ENCODE results near the gene PPFIA4.

PPFIA4 gene

DNA sequence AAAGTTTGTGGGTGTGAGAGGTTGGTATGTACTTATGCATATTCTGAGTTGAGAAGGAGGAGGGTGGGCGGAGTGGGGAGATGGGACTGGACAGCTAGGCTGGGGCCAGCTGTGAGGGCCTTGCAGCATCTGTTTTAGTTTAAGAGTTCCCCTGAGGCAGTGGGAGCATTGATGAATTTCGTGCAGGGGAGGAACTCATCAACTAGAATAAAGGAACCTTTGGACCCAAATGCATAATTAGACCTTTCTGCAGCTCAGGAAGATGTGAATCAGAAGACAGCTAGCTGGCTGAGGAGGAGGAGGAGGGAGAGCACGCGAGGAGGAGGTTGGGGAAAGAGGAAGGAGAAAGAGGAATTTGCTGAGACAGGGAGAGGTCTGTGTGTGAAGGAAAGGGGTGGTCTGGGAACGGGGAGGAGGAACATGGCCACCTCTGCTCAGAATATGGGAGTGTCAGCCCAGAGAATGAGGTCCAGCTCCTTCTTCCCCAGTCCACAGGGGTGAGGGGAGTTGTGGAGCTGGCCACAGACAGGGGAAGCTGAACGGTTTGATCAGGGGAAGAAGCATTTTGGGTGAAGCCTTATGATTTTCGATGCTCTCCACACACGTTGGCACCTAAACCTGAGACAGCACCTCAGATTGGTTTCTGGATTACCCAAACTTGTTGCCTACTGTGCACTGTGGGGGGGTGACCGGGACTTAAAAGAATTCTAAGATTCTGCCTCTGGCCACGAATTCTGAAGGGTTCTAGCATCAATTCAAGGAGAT lies 31.8 kb downstream of the PPFIA4 start:
- DNase-seq (ENCODE audit: low spot score), result no peak

DNA sequence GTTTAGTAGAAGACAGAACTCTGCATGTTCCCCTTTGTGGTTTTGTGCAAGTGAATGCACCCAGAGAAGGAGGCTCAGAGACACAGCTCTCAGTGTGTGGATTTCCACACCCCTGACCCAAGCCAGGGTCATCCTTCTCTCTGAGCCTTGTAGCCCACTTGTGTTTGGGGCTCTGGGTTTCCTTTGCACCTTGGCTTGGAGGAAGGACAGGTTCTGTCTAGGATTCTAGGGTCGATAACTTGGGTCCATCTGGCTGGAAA lies 32.3 kb downstream of the PPFIA4 start:
- DNase-seq (ENCODE audit: low spot score), result no peak

DNA sequence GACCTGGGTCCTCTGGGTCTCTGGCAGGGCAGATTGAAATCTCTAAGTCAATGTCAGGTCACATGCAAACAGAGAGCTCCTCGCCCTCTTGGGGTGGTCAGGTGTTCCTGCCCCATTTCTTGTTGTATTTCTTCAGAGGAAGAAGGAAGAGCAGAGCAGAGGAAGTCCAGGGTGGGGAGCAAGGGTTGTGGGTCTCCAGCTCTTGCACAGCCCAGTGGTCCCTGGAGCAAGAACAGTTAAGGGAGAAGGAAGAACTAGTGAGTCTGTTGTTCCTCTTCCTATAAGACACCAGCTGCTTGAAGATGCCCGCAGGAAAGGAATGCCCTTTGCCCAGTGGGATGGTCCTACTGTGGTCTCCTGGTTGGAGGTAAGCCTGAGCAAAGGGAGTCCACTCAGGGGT lies 33.2 kb downstream of the PPFIA4 start:
- DNase-seq (ENCODE audit: low spot score), result no peak

DNA sequence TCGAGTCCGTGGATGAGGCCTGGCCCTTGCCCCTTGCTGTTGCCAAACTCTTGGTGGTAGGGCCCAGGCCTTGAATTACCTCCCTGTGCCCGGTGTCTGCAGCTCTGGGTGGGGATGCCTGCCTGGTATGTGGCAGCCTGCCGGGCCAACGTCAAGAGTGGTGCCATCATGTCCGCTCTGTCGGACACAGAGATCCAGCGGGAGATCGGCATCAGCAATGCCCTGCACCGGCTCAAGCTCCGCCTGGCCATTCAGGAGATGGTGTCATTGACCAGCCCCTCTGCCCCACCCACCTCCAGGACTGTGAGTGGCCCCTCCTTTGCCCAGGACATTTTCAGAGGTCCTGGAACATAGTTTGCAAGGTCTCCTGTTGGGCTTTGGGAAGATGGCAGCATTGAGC lies 33.8 kb downstream of the PPFIA4 start:
- no peak for DNase-seq (ENCODE audit: low spot score)

DNA sequence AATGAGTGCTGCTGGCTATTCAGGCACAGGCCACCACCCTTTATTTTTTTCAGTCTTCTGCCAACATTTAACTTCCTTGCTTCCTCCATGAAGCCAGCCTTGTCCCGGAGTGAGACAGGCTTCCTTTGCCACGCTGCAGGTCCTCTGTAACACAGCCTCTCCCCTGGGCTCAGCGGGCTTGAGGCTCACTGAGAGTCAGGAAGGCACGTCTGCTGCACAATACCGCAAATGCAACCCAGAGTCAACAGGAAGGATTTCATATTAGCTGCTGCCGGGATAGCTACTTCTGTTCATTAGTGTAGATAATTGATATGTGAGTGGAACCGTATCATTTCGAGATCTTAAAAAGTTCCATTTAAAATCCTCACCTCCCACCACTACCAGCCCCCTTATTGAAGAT lies 37.0 kb downstream of the PPFIA4 start:
- no peak for DNase-seq (ENCODE audit: low spot score)

DNA sequence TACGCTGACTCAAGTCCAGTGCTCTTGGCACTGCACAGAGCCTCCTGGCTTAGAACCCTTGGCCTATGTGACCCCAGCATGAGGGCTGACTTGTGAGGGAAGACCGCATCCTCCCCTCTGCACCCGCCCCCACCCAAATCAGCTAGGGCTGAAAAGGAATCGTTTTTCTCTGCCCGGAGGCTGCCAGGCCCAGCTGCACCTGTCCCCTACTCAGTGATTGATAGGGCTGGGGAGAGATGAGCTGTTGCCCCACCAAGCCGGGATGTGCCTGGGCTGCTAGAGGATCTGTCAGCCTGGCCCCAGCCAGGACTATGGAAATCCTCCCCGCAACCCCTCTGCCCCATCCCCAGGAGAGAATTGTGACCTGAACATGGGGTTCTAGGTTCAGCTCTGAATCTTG lies 38.9 kb downstream of the PPFIA4 start:
- no peak for DNase-seq (ENCODE audit: low spot score)

DNA sequence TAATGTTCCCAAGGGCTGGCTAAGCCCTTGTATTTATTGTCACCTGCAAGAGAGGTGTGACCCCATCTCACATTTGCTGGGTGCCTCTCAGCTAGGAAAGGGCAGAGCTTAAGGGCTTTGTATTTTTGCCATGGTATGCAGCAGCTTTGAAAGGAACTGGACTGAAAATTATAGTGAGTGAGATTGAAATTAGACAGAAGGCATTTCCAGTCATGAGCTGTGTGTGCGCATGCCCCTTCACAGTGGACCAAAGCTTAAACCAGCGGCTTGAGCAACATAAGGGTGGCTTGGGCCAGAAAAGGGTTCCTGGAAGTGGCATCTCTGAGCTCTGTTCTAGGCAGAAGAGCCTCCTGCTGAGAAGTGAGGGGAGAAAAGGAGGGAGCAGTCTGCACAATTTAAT lies 39.7 kb downstream of the PPFIA4 start:
- no peak for DNase-seq (ENCODE audit: low spot score)

DNA sequence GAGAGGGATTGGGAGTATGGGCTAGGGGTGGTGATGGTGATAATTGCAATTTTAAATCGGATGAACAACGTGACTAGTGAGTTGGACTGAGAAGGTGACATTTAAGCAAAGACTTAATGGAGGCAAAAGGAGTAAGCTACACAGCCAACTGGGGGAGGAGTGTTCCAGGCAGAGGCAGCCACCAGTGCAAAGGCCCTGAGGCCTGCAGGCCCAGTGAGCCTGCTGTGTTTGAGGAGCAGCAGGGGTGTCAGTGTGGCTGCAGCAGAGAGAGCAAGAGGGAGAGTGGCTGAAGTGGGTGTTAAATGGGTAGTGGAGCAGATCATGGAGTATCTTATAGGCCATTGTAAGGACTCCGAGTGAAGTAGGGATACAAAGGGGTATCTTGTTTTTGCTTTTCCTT lies 40.7 kb downstream of the PPFIA4 start:
- DNase-seq (ENCODE audit: low spot score), result no peak

DNA sequence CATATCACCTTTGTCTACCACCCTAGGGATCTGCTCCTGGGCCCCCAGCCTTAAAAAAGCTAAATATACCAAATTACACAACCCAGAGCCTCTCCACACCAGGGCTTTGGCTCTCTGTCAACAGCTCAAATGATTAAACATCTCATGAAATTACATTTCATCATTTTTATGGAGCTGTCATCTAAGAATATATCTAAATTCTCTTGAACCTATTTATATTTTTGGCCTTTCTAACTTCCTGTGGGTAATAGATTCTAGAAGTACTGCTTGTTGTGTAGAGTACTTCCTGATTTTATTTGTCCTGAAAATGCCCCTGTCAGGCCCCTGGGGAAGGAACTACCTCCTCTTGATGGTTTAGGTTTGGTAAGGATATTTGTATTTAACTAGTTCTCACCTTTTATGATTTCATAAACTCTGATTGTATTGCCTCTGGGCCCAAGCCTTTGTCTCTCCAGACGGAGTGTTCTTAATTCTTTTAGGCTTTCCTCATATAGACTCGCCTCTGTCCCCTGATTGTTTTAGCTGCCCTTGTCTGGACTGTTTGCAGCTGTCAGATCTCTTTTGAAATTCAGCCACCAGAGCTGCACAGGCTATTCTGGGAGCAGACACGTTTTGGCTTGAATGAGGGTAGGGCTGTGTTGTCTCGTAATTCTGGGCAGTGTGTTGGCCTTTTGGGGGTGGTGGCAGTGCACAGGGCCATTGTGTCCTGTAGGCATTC lies 42.9 kb downstream of the PPFIA4 start:
- no peak for DNase-seq (ENCODE audit: low spot score)

DNA sequence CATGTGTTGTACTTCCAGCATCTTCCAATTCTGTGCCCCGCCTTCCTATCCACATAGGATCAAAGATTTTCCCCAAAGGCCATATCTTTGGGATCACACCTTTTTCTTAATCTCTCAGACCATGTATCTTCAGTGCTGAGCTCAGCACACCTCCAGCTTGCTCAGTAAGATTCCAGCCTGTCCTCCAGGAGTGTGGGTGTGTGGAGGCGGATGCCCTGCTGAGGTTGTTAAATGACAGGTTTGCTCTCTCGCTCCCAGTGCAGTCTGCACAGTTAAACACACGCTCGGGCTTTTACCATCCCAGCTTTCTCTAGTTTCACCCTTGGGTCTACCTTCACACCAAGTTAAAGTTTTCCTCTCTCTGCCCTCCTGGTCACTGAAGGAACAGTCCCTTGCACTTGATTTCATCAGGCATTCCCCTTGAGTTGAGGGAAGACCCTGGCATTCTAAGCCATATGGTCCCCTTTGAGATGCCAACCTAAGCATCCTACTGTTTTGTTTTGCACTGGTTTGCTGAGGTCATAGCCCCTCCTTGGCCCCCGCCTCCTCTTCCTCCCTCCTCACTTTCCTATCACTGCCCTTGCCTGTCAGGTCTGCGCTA lies 45.8 kb downstream of the PPFIA4 start:
- no peak for DNase-seq (ENCODE audit: low spot score)

DNA sequence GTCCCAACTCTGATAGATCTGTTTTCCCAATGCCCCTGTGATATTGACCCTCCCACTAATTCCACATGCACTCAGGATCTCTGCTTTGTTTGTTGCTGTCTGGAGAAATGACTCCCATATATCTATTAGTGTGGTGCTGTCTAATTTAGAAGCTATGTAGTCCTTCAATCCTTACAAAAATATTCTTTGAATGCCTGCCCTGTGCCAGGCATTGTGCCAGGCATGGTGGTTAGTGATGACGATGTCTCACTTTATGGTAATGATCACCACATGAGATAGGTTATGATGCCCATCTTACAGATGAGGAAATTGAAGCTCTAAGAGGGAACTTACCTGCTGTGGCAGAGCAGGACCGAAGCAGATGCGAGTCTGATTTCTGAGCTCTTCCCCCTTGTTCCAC lies 46.6 kb downstream of the PPFIA4 start:
- no peak for DNase-seq (ENCODE audit: low spot score)

DNA sequence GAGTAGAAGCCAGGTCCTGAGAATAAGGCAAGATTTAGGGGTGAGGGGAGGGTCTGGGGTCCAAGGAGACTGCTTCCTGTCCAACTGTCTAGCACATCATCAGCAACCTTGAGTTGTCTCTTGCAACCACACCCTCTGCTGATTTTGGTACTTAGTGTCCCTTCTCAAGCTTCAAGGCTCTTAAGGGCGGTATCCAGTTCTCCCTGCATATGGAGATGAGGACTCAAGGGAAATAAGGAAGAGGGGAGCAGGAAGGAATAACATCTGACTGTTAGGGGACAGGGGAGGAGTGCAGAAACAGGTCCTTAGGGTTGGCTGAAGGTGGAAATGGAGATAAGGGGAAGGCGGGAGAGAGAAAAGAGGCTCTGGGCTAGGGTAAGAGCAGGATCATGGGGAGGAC lies 47.2 kb downstream of the PPFIA4 start:
- no peak for DNase-seq (ENCODE audit: low spot score)

DNA sequence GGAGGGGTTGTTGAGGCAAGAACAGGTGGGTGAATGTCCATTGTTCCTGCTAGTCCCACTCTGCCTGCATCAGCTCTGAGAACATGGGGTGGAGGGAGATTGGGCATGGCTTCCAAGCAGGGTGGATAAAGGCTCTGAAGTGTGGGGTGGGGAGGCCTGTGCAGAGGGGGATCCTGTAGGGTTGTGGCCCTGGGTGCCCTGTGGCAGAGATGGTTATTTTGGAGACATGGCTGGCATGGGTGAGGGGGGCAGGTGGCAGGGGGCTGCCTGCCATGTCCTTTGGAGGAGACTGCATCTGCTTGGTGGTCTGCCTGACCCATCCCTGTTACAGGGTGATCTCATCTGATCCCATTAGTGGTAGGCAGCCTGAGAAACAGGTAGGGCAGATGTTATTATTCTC lies 48.3 kb downstream of the PPFIA4 start:
- no peak for DNase-seq (ENCODE audit: low spot score)

DNA sequence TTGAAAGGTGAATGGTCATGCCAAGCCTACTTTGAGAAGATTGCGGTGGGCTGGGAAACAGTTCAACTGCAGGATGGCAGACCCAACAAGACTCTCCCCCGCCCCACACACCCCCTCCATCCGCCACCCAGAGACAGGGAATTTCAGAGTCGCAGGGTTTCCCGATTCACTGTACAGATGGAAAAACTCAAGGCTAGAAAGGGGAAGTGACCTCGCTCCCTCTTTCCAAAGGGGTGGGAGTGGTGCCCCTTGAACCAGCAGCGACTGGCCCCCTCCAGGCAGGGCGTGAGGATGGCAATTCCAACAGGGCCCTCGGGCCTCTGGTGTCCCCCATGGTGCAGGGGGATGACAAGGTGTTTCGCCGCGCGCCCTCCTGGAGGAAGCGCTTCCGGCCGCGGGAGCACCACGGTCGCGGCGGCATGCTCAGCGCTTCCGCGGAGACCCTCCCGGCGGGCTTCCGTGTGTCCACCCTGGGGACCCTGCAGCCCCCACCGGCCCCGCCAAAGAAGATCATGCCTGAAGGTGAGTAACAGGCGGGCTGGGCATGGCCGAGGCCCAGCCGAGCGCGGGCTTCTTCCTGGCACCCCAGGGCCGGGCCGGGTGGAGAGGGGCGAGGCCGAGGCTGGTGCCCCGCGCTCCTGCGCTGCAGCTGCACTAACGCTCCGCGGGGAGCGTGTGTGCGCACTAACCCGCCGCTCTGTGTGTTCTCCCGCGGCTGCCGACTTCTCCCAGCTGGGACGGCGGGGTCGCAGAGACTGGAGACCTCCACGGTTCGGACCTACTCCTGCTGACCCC lies 49.1 kb downstream of the PPFIA4 start:
- no peak for DNase-seq (ENCODE audit: low spot score)

DNA sequence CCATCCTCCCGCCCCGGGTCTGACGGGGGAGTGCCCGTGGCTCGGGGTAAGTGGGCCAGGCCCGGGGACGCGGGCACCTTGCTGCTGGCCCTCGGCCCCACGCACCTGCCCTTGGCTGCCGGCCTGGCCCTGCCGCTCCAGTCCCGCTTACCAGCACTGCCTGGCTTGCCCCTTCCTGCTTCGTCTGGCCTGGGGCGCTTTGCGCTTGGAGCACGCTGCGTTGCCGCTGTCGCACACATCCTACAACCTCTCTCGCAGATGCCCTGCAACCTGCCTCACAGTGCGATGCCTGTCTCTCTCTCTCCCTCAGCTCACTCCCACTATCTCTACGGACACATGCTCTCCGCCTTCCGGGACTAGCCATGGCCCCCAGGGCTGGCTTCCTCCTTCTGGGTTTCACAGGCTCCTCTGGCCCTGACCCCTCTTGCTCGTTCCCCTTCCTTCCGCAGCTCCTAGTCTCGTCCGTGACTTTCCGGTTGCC lies 49.8 kb downstream of the PPFIA4 start:
- peak; percentile 40 for DNase-seq (ENCODE audit: low spot score)

DNA sequence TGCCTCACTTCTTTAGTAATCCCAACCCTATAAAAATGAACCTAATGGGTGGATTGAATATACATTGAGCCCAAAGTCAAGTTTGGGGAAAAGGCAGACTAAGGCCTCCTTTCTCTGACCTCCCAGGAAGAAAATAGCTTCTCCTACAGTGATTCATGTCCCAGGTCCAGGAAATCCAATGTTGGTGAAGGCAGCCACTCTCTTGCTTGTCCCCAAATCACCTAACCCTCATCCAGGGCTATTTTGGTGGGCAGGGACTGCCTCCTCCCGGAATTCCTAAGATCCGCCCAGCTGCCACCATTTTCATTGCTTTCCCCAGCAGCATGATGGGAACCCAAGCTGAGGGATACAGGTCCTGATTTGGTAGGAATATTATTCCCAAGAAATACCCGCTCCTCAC lies 51.1 kb downstream of the PPFIA4 start:
- DNase-seq (ENCODE audit: low spot score), result no peak

DNA sequence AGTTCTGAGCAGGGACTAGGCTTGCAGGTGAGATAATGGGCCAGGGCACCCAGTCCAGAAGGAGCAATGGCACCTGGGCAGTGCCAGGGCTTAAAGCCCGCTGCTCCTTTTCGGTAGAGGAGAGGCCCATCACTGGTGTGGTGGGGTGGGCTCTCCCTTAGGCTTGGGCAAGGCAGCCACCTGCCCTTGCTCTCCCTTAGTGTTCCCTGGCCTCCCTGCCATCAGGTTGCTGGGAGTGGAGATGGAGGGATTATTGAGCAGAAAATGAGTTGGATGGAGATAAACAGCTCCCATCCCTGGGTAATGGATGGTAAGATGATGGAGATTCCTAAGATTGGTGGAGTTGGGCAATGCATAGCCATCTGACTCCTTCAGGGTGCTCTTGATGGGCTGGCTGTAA lies 51.7 kb downstream of the PPFIA4 start:
- no peak for DNase-seq (ENCODE audit: low spot score)

DNA sequence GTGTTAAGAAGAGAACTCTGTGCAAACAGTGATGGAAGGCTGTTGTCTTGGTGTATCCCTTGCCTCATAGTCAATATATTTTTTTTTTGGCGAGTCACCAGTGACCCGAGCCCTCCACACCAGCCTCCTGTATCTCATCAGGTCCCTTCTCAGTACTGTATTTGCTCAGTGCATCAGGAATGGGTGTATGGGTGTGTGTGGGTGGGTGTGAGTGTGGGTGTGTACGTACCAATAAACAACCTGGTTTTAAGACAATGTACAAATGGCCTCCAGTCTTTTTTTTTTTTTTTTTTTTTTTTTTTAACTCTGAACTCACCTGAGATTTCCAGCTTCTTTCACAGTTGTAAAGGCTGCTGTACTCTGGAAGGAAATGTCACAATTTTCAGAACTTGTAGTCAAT lies 52.2 kb downstream of the PPFIA4 start:
- DNase-seq (ENCODE audit: low spot score), result no peak

DNA sequence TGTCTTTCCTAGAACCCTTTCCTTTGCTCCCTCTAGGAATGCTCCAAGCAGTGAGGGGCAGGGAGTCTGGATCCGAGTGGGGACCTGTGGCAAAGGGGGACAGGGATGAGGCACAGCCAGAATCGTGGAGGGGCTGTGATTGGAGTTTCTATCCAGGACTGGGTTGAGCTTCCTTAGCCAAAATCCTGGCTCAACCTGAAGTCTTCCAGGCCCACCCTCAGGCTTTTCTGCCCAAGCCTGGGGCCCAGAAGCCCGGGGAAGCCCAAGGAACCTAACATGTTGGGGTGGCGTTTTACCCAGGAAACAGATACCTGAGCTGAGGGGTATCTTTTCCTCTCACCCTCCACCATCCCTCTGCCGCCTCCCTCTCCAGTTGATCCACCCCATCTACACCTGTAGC lies 54.2 kb downstream of the PPFIA4 start:
- no peak for DNase-seq (ENCODE audit: low spot score)

DNA sequence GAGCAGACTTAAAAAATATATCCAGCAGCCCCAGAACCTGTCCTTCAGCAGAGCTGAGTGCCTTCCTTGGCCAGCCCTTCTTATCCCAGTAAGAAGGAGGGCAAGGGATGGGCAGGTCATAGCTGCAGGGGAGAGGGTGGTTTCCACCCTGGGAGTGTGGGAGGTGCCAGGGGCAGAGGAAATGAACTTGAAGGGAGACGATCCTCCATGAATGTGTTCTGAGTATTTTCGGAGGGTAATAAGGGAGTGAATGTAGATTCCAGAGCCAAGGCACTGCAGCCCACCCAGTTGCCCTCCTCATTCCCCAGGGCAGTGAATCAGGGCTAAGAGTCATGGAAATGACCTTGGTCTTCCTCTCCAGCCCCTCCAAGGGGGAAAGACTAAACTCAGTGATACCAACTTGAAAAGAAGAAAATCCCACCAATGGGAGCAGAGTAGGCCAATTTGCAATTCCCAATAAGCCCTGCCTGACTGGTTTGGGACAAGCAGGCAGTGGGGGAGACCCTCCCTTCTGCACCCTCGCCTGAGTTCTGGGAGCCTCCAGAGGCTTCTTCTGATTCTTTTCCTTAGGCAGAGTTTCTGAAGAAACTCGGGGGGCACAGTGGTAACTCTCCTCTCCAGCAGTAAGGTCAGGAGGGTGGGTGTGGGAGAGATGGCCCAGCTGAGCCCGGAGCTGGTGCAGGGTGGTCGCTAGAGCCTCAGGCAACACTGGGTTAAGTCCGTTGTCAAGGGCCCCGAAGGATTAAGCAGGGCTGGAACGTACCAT lies 55.4 kb downstream of the PPFIA4 start:
- no peak for DNase-seq (ENCODE audit: low spot score)

DNA sequence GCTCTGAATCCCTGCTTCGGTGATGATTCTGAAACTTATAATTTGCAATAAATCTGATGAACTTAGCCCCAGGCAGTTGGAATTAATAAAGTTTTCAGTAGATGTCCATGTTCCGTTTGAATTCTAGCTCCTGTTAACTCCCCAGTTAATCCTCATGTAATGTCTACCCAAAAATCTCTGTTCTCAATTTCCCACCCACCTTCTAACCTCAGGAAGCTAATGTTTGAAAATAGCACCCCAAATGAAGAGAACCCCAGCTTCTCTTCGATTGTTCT lies 55.9 kb downstream of the PPFIA4 start:
- no peak for DNase-seq (ENCODE audit: low spot score)
